ENCODE results near the gene NRXN3.

DNA sequence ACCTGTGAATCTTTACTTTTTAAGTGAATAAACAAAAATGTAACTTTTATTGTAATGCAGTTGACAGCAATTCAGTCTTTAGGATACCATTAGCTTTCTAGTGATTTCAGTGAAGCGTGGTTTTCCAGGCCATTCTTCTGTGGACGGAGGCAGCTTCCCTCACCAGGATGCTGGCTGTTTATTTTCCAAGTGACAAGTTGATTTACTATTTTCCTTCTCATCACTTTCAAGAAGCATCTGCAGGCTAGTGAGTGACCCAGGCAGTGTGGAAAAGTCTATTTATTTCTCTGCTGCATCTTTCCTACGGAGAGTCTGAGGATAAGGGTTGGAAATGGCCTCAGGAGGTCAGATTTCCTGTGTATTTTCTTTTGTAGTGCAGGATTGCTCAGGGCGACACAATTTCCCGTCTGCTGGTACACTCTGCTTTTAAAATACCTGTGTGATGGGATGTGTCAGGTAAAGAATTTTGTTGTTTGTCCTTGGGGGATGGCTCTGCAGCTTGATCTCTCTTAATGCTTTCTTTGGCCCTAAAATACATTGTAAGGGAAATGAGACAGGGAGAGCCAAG is 467.8 kb downstream of the NRXN3 start:
- TF ChIP-seq, protein P1, sequence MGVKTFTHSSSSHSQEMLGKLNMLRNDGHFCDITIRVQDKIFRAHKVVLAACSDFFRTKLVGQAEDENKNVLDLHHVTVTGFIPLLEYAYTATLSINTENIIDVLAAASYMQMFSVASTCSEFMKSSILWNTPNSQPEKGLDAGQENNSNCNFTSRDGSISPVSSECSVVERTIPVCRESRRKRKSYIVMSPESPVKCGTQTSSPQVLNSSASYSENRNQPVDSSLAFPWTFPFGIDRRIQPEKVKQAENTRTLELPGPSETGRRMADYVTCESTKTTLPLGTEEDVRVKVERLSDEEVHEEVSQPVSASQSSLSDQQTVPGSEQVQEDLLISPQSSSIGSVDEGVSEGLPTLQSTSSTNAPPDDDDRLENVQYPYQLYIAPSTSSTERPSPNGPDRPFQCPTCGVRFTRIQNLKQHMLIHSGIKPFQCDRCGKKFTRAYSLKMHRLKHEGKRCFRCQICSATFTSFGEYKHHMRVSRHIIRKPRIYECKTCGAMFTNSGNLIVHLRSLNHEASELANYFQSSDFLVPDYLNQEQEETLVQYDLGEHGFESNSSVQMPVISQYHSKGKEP (CRISPR knock-in tag; IDR thresholded peaks at IDR 0.05), result no peak
- TF ChIP-seq, protein P2, sequence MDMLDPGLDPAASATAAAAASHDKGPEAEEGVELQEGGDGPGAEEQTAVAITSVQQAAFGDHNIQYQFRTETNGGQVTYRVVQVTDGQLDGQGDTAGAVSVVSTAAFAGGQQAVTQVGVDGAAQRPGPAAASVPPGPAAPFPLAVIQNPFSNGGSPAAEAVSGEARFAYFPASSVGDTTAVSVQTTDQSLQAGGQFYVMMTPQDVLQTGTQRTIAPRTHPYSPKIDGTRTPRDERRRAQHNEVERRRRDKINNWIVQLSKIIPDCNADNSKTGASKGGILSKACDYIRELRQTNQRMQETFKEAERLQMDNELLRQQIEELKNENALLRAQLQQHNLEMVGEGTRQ (IDR thresholded peaks at IDR 0.05; ENCODE audit: low read depth, low read length), result no peak
- TF ChIP-seq, protein P2 (CRISPR knock-in tag; IDR thresholded peaks at IDR 0.05; ENCODE audit: borderline replicate concordance), result no peak

Data from HepG2 (cell line).